Psoas muscle (tissue), 8 donors: ENCODE measurements around the gene HOXD8. TPM values are rescaled to one million over a fixed set of nuclear protein-coding genes. Genes with fewer than 3 reads are reported as not detected.

Experiments used
- ATAC-seq, 4 donors: fragments of 200-7000 bp; cut with Tn5 transposase; one replicate each; pipeline ENCODE4 v1.9.1; 2020; ENCODE audit warnings: moderate library complexity in 3 of 4, mild to moderate bottlenecking in 2 of 4
- DNase-seq, 2 donors: peaks; one replicate each; pipeline ENCODE4 v3.0.0-alpha.2; 2020
- H3K27ac ChIP-seq: fragments of 200-600 bp; one replicate; pipeline ENCODE4 v1.8.0; 2022
- H3K27me3 ChIP-seq, 3 donors: fragments of 200-600 bp in 1 of 3; one replicate each; pipeline versions ENCODE4 v1.6.1 to v1.8.0; 2013 to 2022; ENCODE audit warnings: low read length in 2 of 3, mild to moderate bottlenecking in 2 of 3, moderate library complexity in 1 of 3; ENCODE audit not compliant: insufficient read depth in 3 of 3
- H3K36me3 ChIP-seq, 2 donors: fragments of 200-600 bp in 1 of 2; one replicate each; pipeline versions ENCODE4 v1.6.1 to v1.8.0; 2013 to 2022; ENCODE audit warnings: low read depth in 1 of 2, mild to moderate bottlenecking in 1 of 2, moderate library complexity in 1 of 2; ENCODE audit not compliant: insufficient read depth in 1 of 2
- H3K4me1 ChIP-seq: fragments of 200-600 bp; one replicate; pipeline ENCODE4 v1.8.0; 2022
- H3K4me3 ChIP-seq: fragments of 200-600 bp; one replicate; pipeline ENCODE4 v1.8.0; 2022; ENCODE audit warnings: mild to moderate bottlenecking
- H3K9me3 ChIP-seq: fragments of 200-600 bp; one replicate; pipeline ENCODE4 v1.8.0; 2022
- WGBS, 3 donors: extraction: QIAGEN DNeasy Blood & Tissue Kit; methylation state at CpG; one replicate each; pipeline versions ENCODE4 v1.1.6 to v1.1.7; 2013; 5-methylcytosine and 5-hydroxymethylcytosine counted together
- intact Hi-C, 2 donors: fragments of 100-400 bp; cut with DNase I; formaldehyde crosslinking; loops; one replicate each; pipeline versions ENCODE4 v1.11.0 to v1.14.2; 2022
- polyA plus RNA-seq, 3 donors: library from polyadenylated mRNA; stranded (reverse); fragments of 200-250 nt; gene quantifications; one replicate each; pipeline ENCODE4 v1.2.3, GENCODE V29; 2013
- total RNA-seq, 4 donors: library from RNA; stranded (reverse); fragmentation: NEBNext Ultra II Directional in 2 of 4; extraction: Animal tissue kit (Norgen Biotek cat#: 25700) in 2 of 4; gene quantifications; one replicate each; pipeline versions ENCODE4 v1.2.1 to v1.2.4, GENCODE V29; 2021 to 2023
- TF ChIP-seq, protein P1 (sequence below): fragments of 200-600 bp; IDR thresholded peaks from one replicate; pipeline ENCODE4 v1.8.0; 2022; ENCODE audit warnings: antibody characterized with exemption
- donor health status: healthy with polysubstance abuse.
- donor health status: DM: no; HTN: no; CAD: no; lungs with moderate emphysema.
- donor health status: Bipolar disorder and iron deficiency.
- donor health status: healthy.
- donor health status: DM: yes; HTN: yes; CAD: no.
- donor health status: DM: no; HTN: no; CAD: no.
- donor health status: DM: no; HTN: no; CAD: no.
- donor health status: DM: yes; HTN: yes; CAD: no.

Gene HOXD8
- total and polyA plus RNA-seq, 7 donors: 3.3 to 52.5 (median 12.9) TPM

DNA sequence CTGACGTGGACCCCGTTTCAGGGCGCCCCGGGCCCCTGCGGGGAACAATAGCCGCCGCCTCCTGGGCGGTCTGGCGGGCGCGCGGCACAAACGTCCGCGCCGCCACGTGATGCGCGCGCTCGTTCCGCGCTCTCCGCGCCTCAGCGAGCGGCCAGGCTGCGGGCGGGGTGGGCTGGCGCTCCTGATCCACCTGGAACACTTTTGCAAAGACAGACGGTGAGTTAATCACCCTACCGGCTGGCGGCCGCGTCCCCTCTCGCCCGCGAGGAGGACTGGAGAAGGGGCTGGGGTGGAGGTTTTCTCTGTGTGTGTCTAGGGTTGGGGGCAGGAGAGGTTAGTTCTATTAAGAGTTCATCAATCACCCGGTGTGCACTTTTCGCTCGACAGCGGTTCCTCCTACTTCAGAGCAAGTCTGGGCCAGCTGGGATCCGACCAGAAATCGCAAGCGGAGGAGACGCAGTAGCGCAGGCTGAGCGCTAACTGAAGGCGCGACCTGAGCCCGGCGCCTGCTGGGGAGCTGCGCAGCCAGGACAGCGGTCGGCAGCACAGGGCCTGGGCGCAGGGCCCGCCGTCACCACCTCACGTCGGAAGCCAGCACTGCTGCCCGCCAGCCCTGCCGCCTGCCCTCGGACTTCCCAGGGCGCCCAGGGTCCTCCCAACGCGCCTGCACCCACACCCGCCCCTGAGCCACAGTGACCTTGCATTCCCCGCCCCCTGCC is 48.7 kb downstream of the HOXD8 start:
- DNase-seq (no peak), ATAC-seq (peak; percentile 55 to 68 (median 61))
- intact Hi-C loops: no loop called here
- Histone ChIP-seq H3K36me3 (no peaks in the 10 kb centered on the region), H3K4me3 (peak overlapping the region; percentile 70), H3K9me3 (no peaks in the 10 kb centered on the region), H3K27me3 (peaks cover 0 to 52% (median 7%) of the 10 kb centered on the region in 3 donors), H3K4me1 (no peaks in the 10 kb centered on the region), H3K27ac (peak overlapping the region; percentile 4)
- TF ChIP-seq, protein P1, sequence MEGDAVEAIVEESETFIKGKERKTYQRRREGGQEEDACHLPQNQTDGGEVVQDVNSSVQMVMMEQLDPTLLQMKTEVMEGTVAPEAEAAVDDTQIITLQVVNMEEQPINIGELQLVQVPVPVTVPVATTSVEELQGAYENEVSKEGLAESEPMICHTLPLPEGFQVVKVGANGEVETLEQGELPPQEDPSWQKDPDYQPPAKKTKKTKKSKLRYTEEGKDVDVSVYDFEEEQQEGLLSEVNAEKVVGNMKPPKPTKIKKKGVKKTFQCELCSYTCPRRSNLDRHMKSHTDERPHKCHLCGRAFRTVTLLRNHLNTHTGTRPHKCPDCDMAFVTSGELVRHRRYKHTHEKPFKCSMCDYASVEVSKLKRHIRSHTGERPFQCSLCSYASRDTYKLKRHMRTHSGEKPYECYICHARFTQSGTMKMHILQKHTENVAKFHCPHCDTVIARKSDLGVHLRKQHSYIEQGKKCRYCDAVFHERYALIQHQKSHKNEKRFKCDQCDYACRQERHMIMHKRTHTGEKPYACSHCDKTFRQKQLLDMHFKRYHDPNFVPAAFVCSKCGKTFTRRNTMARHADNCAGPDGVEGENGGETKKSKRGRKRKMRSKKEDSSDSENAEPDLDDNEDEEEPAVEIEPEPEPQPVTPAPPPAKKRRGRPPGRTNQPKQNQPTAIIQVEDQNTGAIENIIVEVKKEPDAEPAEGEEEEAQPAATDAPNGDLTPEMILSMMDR: no peak
- 3 to 4% (median 3%) methylated on average over 64 to 68 of the region's 68 CpGs for WGBS, 3 donors

DNA sequence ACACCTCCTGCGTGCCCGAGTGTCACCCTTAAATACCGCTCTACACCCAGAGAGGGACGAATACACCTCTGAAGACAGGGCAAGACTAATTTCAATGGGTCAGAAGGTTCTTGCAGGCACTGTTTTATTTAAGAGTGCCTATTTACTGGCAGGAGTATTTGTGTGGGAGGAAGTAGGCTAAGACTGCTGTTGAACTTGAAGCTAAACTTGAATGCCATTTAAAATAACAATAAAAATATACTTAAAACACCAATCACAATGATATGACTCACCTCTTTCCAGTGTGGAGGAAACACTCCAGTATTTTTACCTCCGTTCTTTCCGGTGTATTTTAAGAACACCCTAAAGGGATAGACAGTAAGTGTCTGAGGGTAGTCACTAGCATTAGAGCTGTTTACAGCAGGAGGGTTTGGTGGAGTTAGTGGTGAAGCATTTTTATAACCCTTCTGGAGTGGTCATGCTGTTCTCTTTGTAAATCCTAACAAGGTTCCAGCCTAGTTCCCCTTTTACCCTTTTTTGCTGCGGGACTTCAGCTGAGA is 49.3 kb downstream of the HOXD8 start:
- no peak for ATAC-seq
- intact Hi-C loops: no loop called here
- no peaks in the 10 kb centered on the region for H3K9me3 ChIP-seq
- DNase-seq: no peak
- no peaks in the 10 kb centered on the region for H3K4me1 ChIP-seq
- H3K27me3 ChIP-seq: peaks cover 0 to 52% (median 7%) of the 10 kb centered on the region in 3 donors
- H3K4me3 ChIP-seq: peak overlapping the region; percentile 70
- H3K36me3 ChIP-seq: no peaks in the 10 kb centered on the region
- no peak overlapping the region for H3K27ac ChIP-seq
- TF ChIP-seq, protein P1: no peak
- 41 to 48% (median 43%) methylated on average over 7 of the region's 7 CpGs for WGBS, 3 donors

DNA sequence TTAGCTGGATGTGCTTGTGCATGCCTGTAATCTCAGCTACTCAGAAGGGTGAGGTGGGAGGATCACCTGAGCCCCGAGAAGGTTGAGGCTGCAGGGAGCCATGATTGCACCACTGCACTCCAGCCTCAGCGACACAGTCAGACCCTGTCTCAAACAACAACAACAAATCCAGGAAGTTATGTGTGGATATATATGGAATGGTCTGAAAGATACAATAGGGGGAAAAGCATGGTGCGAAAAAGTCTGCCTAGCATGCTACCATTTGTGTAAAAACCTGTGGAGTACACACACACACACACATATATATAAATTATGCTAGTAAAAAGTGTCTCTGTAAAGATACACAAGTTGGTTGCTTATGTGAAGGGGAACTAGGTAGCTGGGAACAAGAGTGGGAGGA is 52.0 kb downstream of the HOXD8 start:
- H3K27ac ChIP-seq: no peak overlapping the region
- intact Hi-C loops: no loop called here
- TF ChIP-seq, protein P1: no peak
- WGBS, 3 donors: 86 to 88% (median 87%) methylated on average over 3 of the region's 3 CpGs
- DNase-seq: no peak
- H3K9me3 ChIP-seq: no peaks in the 10 kb centered on the region
- no peaks in the 10 kb centered on the region for H3K36me3 ChIP-seq
- peaks cover 0 to 45% (median 5%) of the 10 kb centered on the region in 3 donors for H3K27me3 ChIP-seq
- H3K4me1 ChIP-seq: no peaks in the 10 kb centered on the region
- no peak overlapping the region for H3K4me3 ChIP-seq
- ATAC-seq: no peak

Other genes starting within 250 kb of the HOXD8 start
- gene LNPK, start 127.4 kb upstream of the HOXD8 start, total RNA-seq: 10 to 100 TPM; 42.1 to 65.6 (median 51.4) TPM
- gene LNPK, start 127.4 kb upstream of the HOXD8 start, polyA plus RNA-seq: 10 to 100 TPM in 2 of 3 donors, 1 to 10 TPM in 1; 8.8 to 48.7 (median 18.4) TPM
- gene EVX2, start 45.7 kb upstream of the HOXD8 start, total RNA-seq: not detected
- not detected for gene EVX2, start 45.7 kb upstream of the HOXD8 start, polyA plus RNA-seq
- not detected for gene HOXD13, start 37.0 kb upstream of the HOXD8 start, total RNA-seq
- gene HOXD13, start 37.0 kb upstream of the HOXD8 start, polyA plus RNA-seq: under 1 TPM in 1 of 3 donors, not detected in 2; 0.01 TPM
- gene HOXD12, start 29.9 kb upstream of the HOXD8 start, total RNA-seq: not detected
- not detected for gene HOXD12, start 29.9 kb upstream of the HOXD8 start, polyA plus RNA-seq
- gene HOXD11, start 22.4 kb upstream of the HOXD8 start, total RNA-seq: not detected
- not detected for gene HOXD11, start 22.4 kb upstream of the HOXD8 start, polyA plus RNA-seq
- gene HOXD10, start 12.9 kb upstream of the HOXD8 start, total RNA-seq: not detected
- under 1 TPM in 2 of 3 donors, not detected in 1; 0.03 to 0.04 TPM for gene HOXD10, start 12.9 kb upstream of the HOXD8 start, polyA plus RNA-seq
- gene HOXD9, start 7.0 kb upstream of the HOXD8 start, total RNA-seq: 1 to 10 TPM in 2 of 4 donors, under 1 TPM in 2; 0.43 to 4.4 (median 2.4) TPM
- 1 to 10 TPM; 1.4 to 4.1 (median 1.7) TPM for gene HOXD9, start 7.0 kb upstream of the HOXD8 start, polyA plus RNA-seq
- gene HOXD4, start 21.8 kb downstream of the HOXD8 start, total RNA-seq: 1 to 10 TPM in 3 of 4 donors, under 1 TPM in 1; 0.26 to 4.1 (median 1.4) TPM
- 1 to 10 TPM; 1.1 to 1.4 (median 1.2) TPM for gene HOXD4, start 21.8 kb downstream of the HOXD8 start, polyA plus RNA-seq
- gene HOXD3, start 27.6 kb downstream of the HOXD8 start, total RNA-seq: 1 to 10 TPM in 2 of 4 donors, under 1 TPM in 2; 0.71 to 3.8 (median 1.3) TPM
- gene HOXD3, start 27.6 kb downstream of the HOXD8 start, polyA plus RNA-seq: 1 to 10 TPM in 2 of 3 donors, under 1 TPM in 1; 0.64 to 1.9 (median 1.1) TPM
- under 1 TPM in 1 of 4 donors, not detected in 3; 0.12 TPM for gene HOXD1, start 59.0 kb downstream of the HOXD8 start, total RNA-seq
- gene HOXD1, start 59.0 kb downstream of the HOXD8 start, polyA plus RNA-seq: under 1 TPM; 0.14 to 0.79 (median 0.17) TPM
- gene MTX2, start 139.7 kb downstream of the HOXD8 start, total RNA-seq: 10 to 100 TPM; 33.2 to 44.1 (median 37.4) TPM
- 10 to 100 TPM; 43.6 to 91.7 (median 68.2) TPM for gene MTX2, start 139.7 kb downstream of the HOXD8 start, polyA plus RNA-seq